ENCODE results near the gene MYO7A. TPM values are rescaled to one million over a fixed set of nuclear protein-coding genes. Genes with fewer than 3 reads are reported as not detected.

Gene MYO7A
- total and polyA plus RNA-seq, 2 of the 4 experiments (the other 2 are of a cell fraction), result 0.02 TPM; not detected in 1

GRCh38 chr11:77159219-77159936 is 31.3 kb downstream of the MYO7A start:
- ChIA-PET POLR2A (ENCODE audit: unreplicated experiment) (no interaction called here), CTCF (no interaction called here)
- Histone ChIP-seq H3K36me3 (ENCODE audit: control insufficient read depth, insufficient read depth, low read length) (no peaks in the 10 kb centered on the region), H4K5ac (ENCODE audit: low read depth, low read length) (no peak overlapping the region), H3K4me1 (ENCODE audit: control insufficient read depth, insufficient read depth, low read length) (no peaks in the 10 kb centered on the region), H2BK15ac (ENCODE audit: low read depth, low read length) (no peak overlapping the region), H3K4me3 (ENCODE audit: insufficient read depth, low read depth, low read length) (no peak overlapping the region), H3K18ac (ENCODE audit: low read depth, low read length) (no peak overlapping the region), H4K8ac (ENCODE audit: low read depth in 2 of 2, low read length in 2 of 2) (no peak overlapping the region), H2BK120ac (ENCODE audit: low read depth, low read length) (no peak overlapping the region), H3K23ac (ENCODE audit: low read depth, low read length) (no peak overlapping the region), H3K9me1 (ENCODE audit: insufficient read depth, low read length) (no peaks in the 10 kb centered on the region), H2BK20ac (ENCODE audit: low read depth, low read length) (no peak overlapping the region), H4K91ac (ENCODE audit: insufficient read depth, low read depth, low read length) (no peak overlapping the region), H3K4ac (ENCODE audit: low read depth, low read length) (no peak overlapping the region), H2AK5ac (ENCODE audit: low read depth, low read length) (no peak overlapping the region), H3K9ac (ENCODE audit: low read depth, low read length) (no peak overlapping the region), H3K4me2 (ENCODE audit: low read depth, low read length) (no peak overlapping the region), H2BK5ac (ENCODE audit: low read depth, low read length, poor library complexity, severe bottlenecking) (no peak overlapping the region), H3K27me3 (ENCODE audit: control insufficient read depth, insufficient read depth, low read length) (peaks cover 69% of the 10 kb centered on the region), H3K27ac (ENCODE audit: insufficient read depth, low read length) (no peak overlapping the region), H2AK9ac (replicated peaks; ENCODE audit: low read depth, low read length, poor library complexity) (no peak overlapping the region), H3K9me3 (ENCODE audit: control insufficient read depth, insufficient read depth, low read length) (no peaks in the 10 kb centered on the region), H3K14ac (replicated peaks; ENCODE audit: low read depth, low read length) (no peak overlapping the region), H4K20me1 (ENCODE audit: insufficient read depth, low read length) (no peaks in the 10 kb centered on the region), H3K56ac (ENCODE audit: extremely low read depth, insufficient read depth, low read length) (no peak overlapping the region), H3K79me1 (ENCODE audit: low read depth in 1 of 2, low read length in 2 of 2) (no peaks in the 10 kb centered on the region), H2AFZ (replicated peaks; ENCODE audit: low read length, poor library complexity) (no peak overlapping the region)
- intact Hi-C loops (cut with micrococcal nuclease) (no loop called here), in situ Hi-C loops (cut with MboI; ENCODE audit: low sequenced_read_pairs) (no loop called here), dilution Hi-C loops (cut with HindIII; ENCODE audit: low sequenced_read_pairs, unreplicated experiment) (no loop called here)
- ATAC-seq (ENCODE audit: low read depth) (no peak), DNase-seq (no peak)
- WGBS, 2 experiments (ENCODE audit: extremely low coverage in 2 of 2, insufficient read length in 1 of 2), result 14% methylated on average over 1 of the region's 4 CpGs; no CpG with 5 or more reads in 1 of the 2 experiments
- BruUV-seq (replicated peaks), result no TSS peak
- TF ChIP-seq FOS (IDR thresholded peaks at IDR 0.05; ENCODE audit: low read depth, low read length) (no peak), POLR2A (IDR thresholded peaks at IDR 0.05; ENCODE audit: low read depth, low read length) (no peak), CEBPB (IDR thresholded peaks at IDR 0.05; ENCODE audit: low read depth, low read length) (no peak)
